Measurements from ENCODE around the gene TET3.

DNA sequence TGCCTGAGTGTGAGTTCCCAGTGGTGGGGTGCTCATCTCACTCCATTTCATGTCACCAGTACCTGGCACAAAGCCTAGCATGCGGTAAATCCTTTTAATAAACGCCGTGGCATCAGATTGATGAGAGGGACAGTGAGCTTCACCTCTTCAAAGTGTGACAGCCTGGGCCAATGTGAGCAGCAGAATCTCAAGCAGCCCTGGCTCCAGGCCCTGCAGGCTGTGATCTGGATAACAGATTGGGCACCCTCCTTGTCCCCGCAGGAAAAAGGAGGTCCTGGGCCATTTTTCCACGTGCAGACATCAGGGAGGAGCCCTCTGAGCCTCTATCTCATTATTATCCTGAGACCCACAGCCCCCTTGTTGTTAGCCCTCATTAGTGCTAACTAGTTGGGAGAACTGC lies 34.8 kb downstream of the TET3 start:
- TF ChIP-seq, protein P1, sequence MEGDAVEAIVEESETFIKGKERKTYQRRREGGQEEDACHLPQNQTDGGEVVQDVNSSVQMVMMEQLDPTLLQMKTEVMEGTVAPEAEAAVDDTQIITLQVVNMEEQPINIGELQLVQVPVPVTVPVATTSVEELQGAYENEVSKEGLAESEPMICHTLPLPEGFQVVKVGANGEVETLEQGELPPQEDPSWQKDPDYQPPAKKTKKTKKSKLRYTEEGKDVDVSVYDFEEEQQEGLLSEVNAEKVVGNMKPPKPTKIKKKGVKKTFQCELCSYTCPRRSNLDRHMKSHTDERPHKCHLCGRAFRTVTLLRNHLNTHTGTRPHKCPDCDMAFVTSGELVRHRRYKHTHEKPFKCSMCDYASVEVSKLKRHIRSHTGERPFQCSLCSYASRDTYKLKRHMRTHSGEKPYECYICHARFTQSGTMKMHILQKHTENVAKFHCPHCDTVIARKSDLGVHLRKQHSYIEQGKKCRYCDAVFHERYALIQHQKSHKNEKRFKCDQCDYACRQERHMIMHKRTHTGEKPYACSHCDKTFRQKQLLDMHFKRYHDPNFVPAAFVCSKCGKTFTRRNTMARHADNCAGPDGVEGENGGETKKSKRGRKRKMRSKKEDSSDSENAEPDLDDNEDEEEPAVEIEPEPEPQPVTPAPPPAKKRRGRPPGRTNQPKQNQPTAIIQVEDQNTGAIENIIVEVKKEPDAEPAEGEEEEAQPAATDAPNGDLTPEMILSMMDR (IDR thresholded peaks at IDR 0.05): no peak
- TF ChIP-seq EZH2 (IDR thresholded peaks at IDR 0.05) (no peak), EZH2phosphoT487 (IDR thresholded peaks at IDR 0.05) (no peak)
